Cortex of kidney (tissue), 1 donor: ENCODE results near the gene SLC28A2.

Source experiments
- DNase-seq: peaks from one replicate; lab custom pipeline; 2025; lab: John Stamatoyannopoulos, UW

SLC28A2 gene

GRCh38 chr15:45326741-45327140, 74.7 kb downstream of the SLC28A2 start:
- no peak for DNase-seq
